Esophagus squamous epithelium (tissue), 4 donors: ENCODE measurements around the gene ENTPD1.

Source experiments
- CTCF ChIP-seq, 6 experiments: fragments of 450-650 bp in 4 of 6; fragments of 200-600 bp in 2 of 6; sonication (generic) in 2 of 6; IDR thresholded peaks; one replicate each; pipeline ENCODE4 v1.5.1; 2016 to 2019; ENCODE audit warnings: antibody characterized with exemption in 6 of 6, mild to moderate bottlenecking in 4 of 6, moderate library complexity in 4 of 6
- POLR2A ChIP-seq, 4 donors: fragments of 450-650 bp; IDR thresholded peaks; one replicate each; pipeline ENCODE4 v1.6.1; 2017; ENCODE audit warnings: antibody characterized with exemption in 4 of 4, mild to moderate bottlenecking in 4 of 4, moderate library complexity in 3 of 4

DNA sequence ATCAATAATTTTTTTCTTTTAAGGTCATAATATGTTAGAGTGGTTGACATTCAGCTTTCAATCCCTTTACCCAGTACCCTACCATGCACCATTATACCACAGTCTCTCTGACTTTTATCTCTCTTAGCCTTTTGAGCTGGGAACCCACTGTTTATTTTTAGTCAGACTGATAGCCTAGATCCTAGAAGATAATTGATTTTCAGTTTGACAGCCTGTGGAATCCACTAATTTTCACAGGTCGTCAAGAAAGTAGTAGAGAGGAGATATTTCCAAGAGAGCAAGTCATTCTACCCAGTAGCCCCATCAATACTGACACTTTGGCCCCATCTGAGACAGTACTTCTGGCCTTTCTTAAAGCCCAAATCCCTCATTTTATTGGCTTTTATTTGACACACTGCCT lies 84.7 kb downstream of the ENTPD1 start:
- TF ChIP-seq POLR2A (IDR thresholded peaks at IDR 0.05): no peak
- TF ChIP-seq CTCF (IDR thresholded peaks at IDR 0.05): no peak
